SJCRH30 (cell line): ENCODE measurements around the gene KTN1. TPM values are rescaled to one million over a fixed set of nuclear protein-coding genes. Genes with fewer than 3 reads are reported as not detected.

Experiments used
- DNase-seq, 2 experiments: peaks; one replicate each; pipeline ENCODE4 v3.0.0-alpha.2; 2015 to 2020
- H3K27ac ChIP-seq: fragments of 250-450 bp; sonication (Bioruptor Pico); 2 replicates; pipeline ENCODE4 v1.5.1; 2020; ENCODE audit warnings: mild to moderate bottlenecking, moderate library complexity
- H3K27me3 ChIP-seq: fragments of 250-450 bp; sonication (Bioruptor Pico); 2 replicates; pipeline ENCODE4 v1.5.1; 2020; ENCODE audit warnings: mild to moderate bottlenecking, moderate library complexity
- H3K36me3 ChIP-seq: fragments of 250-450 bp; sonication (Bioruptor Pico); 2 replicates; pipeline ENCODE4 v1.5.1; 2020; ENCODE audit warnings: mild to moderate bottlenecking, moderate library complexity
- H3K4me1 ChIP-seq: fragments of 250-450 bp; sonication (Bioruptor Pico); 2 replicates; pipeline ENCODE4 v1.5.1; 2020; ENCODE audit warnings: mild to moderate bottlenecking, moderate library complexity
- H3K4me3 ChIP-seq: fragments of 250-450 bp; sonication (Bioruptor Pico); 2 replicates; pipeline ENCODE4 v1.5.1; 2020; ENCODE audit warnings: mild to moderate bottlenecking, moderate library complexity
- H3K9me3 ChIP-seq: fragments of 250-450 bp; sonication (Bioruptor Pico); replicated peaks from 2 replicates; pipeline ENCODE4 v1.5.1; 2020; ENCODE audit warnings: mild to moderate bottlenecking, moderate library complexity
- total RNA-seq: library from RNA; depleted of rRNA; stranded (reverse); fragments of >200 nt; shearing (Covaris generic); gene quantifications from 2 replicates; pipeline ENCODE4 v1.2.3, GENCODE V29; 2014

Gene KTN1
- total RNA-seq, 1 experiment from 2014 or later = 178 TPM

DNA sequence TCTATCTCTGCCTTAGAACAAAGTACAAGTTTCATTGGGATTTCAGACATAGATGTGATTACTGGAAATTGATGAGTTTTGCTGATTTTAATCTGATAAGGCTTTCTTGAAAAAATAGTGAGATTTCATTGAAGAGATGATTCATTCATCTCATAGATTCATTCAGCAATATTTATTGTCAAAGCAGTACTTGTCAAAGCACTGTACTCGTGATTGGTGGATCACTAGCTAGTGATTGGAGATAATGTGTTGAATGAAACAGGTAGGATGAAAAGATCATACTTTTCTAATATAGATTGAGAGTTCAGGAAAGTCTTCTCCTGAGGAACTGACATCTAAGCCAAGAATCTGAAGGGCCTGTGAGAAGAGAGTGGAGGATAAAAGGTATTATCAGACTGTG lies 71.0 kb downstream of the KTN1 start:
- no peak for DNase-seq

DNA sequence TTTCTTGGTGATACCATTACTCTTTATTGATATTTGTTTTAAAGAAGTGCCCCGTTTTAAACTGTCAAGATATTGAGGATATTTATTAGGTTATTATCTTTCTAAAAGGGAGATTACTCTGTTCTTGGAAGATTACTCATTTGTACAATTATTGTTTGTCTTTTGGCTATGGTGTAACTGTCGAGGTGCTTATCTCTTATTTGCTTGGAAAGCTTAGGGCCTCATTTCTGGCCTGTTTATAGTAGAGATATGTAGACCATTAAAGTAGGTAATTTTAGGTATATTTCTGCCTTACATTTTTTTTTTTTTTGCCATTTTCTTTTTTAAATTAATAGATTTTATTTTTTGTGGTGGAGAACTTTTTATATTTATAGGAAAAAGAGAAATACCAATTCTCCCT lies 74.2 kb downstream of the KTN1 start:
- no peaks in the 10 kb centered on the region for H3K9me3 ChIP-seq
- no peak overlapping the region for H3K4me3 ChIP-seq
- no peaks in the 10 kb centered on the region for H3K27me3 ChIP-seq
- no peak overlapping the region for H3K27ac ChIP-seq
- peaks cover 83% of the 10 kb centered on the region for H3K36me3 ChIP-seq
- DNase-seq = no peak
- H3K4me1 ChIP-seq = no peaks in the 10 kb centered on the region

More for the DNA sequence above, 71.0 kb downstream of the KTN1 start:
- Histone ChIP-seq H3K27ac (no peak overlapping the region), H3K4me1 (no peaks in the 10 kb centered on the region), H3K27me3 (no peaks in the 10 kb centered on the region), H3K9me3 (no peaks in the 10 kb centered on the region), H3K36me3 (peaks cover 71% of the 10 kb centered on the region), H3K4me3 (no peak overlapping the region)

DNA sequence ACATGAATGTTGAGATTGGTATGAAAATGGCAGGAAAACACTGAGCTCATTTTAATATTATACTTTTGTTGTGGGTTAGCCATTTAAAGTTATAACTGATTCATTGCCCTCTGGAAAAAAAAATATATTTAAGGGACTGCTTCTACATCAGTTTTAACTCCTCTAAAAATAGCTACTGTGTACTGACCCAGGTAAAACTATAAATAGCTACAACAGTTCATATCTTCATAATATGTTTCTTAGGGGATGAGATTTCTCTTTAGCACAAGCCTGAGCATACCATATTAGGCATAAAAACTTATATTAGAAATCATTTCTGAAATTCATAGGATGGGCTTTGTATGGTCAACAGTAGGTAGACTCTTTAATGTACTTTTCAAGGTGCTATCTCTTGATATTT lies 81.0 kb downstream of the KTN1 start:
- Histone ChIP-seq H3K4me3 (no peak overlapping the region), H3K27ac (no peak overlapping the region), H3K9me3 (no peaks in the 10 kb centered on the region), H3K4me1 (no peaks in the 10 kb centered on the region; the same call in 1 of the 2 replicates), H3K27me3 (no peaks in the 10 kb centered on the region), H3K36me3 (peaks cover 59% of the 10 kb centered on the region)
- no peak for DNase-seq

DNA sequence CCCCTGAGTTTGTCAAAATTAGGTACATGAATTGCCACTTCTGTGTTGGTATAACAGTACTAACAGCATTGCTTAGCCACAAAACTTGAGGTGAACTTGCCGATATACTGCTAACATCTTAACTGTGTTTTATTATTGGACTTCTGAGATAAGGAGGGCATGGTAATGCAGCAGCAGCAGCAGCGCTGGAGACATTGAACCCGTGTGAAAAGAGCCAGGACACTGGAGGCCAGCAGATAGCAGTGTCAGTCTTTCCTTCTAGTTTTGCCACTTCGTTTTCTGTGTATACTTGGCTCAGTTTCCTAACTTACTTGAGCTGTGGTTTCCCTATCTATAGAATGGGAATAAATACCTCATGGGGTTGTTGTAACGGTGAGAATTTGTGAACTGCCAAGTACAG lies 82.7 kb downstream of the KTN1 start:
- H3K27me3 ChIP-seq = no peaks in the 10 kb centered on the region
- peaks cover 46% of the 10 kb centered on the region for H3K36me3 ChIP-seq
- H3K4me1 ChIP-seq = no peaks in the 10 kb centered on the region; the same call in 1 of the 2 replicates
- no peak overlapping the region for H3K27ac ChIP-seq
- H3K4me3 ChIP-seq = no peak overlapping the region
- no peak for DNase-seq
- H3K9me3 ChIP-seq = no peaks in the 10 kb centered on the region

DNA sequence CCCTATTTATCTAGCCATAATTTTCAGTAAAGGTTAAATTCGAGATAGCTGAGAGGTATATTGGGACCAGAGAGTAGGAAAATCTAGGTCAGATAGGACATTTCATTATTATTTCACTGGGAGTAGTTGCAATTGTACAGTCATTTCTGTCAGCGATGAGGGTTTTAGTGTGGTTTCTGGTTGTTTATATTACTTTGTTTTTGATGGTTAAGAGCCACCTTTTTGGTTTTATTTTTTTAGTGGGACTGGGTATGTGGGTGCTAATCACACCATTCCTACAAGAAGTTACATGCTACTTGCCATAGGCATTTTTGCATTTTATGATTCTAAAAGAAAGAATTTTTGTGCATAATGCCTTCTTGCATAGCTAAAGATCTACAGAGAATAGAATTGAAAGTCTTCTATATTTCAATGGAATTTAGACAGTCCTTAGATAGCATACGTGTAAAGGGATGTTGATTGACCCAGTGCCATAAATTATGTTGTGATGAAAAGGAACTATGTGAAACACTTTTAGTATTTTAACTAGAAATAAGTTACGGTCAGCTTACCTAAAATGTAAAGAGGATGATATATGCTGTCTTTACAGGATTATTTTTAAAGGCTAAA lies 85.2 kb downstream of the KTN1 start:
- Histone ChIP-seq H3K9me3 (no peaks in the 10 kb centered on the region), H3K27me3 (no peaks in the 10 kb centered on the region), H3K36me3 (peaks cover 42% of the 10 kb centered on the region), H3K27ac (no peak overlapping the region), H3K4me1 (no peaks in the 10 kb centered on the region; the same call in 1 of the 2 replicates), H3K4me3 (no peak overlapping the region)
- no peak for DNase-seq

DNA sequence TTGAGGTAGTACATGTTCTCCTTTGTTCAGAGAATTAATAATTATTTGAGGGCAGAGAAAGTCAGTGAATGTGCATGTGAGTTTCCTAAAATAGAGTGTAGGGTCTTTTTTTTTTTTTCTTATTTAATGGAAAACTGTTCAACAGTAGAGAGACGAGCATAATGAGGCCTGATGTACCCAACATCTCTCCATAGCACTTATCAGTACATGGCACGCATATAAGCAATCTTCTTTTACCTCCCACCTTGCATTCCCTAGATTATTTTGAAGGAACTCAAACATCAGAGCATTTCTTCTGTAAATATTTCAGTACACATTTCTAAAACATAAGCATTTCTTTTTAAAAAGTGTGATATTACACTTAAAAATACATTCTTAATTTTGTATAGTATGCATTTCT lies 87.8 kb downstream of the KTN1 start:
- Histone ChIP-seq H3K36me3 (peaks cover 46% of the 10 kb centered on the region), H3K27ac (no peak overlapping the region)

DNA sequence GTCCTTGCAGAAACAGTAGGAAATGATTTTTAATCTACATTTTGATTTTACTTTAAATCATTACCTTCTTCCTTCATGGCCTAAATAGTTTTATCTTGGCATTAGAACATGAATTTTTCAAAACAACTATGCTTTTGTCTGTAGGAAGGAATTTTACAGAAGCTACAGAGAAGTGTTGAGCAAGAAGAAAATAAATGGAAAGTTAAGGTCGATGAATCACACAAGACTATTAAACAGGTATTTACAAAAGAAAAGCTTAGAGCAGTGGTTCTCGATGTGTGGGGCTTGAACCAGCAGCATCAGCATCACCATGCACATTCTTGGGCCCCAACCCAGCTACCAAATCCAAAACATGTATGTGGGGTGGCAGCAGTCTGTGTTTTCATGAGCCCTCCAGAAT lies 91.6 kb downstream of the KTN1 start:
- Histone ChIP-seq H3K4me1 (no peaks in the 10 kb centered on the region), H3K27ac (no peak overlapping the region), H3K4me3 (no peak overlapping the region), H3K36me3 (peaks cover 72% of the 10 kb centered on the region), H3K9me3 (no peaks in the 10 kb centered on the region), H3K27me3 (no peaks in the 10 kb centered on the region)
- DNase-seq = no peak

More for the DNA sequence above, 87.8 kb downstream of the KTN1 start:
- no peaks in the 10 kb centered on the region; the same call in 1 of the 2 replicates for H3K4me1 ChIP-seq
- DNase-seq = no peak
- H3K4me3 ChIP-seq = no peak overlapping the region
- no peaks in the 10 kb centered on the region for H3K27me3 ChIP-seq
- H3K9me3 ChIP-seq = no peaks in the 10 kb centered on the region

DNA sequence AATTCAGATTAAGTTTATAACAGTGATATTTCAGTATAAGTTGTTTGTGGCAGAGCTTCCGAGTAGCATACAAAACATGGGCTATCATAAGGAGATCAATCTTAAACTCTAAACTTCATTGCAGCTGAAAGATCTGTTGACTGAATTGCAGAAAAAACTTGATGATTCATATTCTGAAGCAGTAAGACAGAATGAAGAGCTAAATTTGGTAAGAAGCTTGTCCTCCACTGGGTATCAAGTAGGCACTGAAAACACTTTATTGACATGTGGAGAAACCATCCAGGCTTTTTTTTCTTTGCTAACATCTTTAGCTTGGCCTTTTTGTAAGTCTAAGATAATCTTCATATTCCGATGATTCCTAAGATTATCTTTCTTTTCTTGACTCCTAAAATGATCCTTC lies 93.0 kb downstream of the KTN1 start:
- Histone ChIP-seq H3K36me3 (peaks cover 77% of the 10 kb centered on the region), H3K27me3 (no peaks in the 10 kb centered on the region), H3K4me1 (no peaks in the 10 kb centered on the region), H3K27ac (no peak overlapping the region), H3K9me3 (no peaks in the 10 kb centered on the region), H3K4me3 (no peak overlapping the region)
- DNase-seq = no peak

DNA sequence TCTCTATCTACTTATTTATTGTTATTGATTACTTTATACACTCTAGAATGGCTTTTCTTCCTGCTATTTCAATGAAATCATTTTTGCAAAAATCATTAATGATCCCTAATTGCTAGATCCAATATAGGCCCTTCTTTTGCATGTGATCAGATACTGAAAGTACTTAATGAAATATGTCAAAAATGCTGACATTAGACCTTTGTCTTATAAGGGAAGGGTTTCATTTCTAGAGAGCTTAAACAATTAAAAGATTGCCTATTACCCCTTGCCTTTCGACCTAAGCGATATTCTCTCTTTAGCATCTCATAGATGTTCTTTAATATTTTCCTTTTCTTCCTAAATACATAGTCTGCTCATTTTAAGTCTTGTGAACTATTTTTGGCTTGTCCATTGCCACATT lies 101.1 kb downstream of the KTN1 start:
- H3K9me3 ChIP-seq = no peaks in the 10 kb centered on the region
- no peak overlapping the region for H3K27ac ChIP-seq
- no peak for DNase-seq

DNA sequence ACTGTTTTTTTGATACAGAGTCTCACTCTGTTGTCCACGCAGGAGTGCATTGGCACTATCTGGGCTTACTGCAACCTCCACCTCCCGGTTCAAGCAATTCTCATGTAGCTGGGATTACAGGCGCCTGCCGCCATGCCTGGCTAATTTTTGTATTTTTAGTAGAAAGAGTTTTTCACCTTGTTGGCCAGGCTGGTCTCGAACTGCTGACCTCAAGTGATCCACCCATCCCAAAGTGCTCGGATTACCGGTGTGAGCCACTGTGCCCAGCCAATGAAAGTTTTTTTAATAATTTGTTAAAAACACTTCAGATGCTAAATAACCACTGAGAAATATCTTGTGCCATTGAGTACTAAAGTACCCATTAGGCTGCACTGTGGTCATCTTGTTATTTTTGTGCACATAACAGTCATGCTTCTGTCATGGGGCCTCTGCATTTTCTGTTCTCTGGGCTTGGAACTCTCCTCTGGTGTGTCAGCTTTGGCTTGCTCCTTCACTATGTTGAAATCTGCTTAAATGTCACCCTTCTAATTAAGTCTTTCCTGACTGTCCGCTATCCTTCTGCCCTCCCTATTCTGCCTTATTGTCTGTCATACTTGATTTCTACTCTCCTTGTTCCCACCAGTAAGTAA lies 105.1 kb downstream of the KTN1 start:
- DNase-seq = no peak
- H3K36me3 ChIP-seq = peaks cover 70% of the 10 kb centered on the region
- no peak overlapping the region for H3K4me3 ChIP-seq
- no peak overlapping the region for H3K27ac ChIP-seq
- H3K9me3 ChIP-seq = no peaks in the 10 kb centered on the region
- H3K4me1 ChIP-seq = 0 out of 2 replicates have a peak, but pooled peaks cover 3% of the 10 kb centered on the region
- H3K27me3 ChIP-seq = no peaks in the 10 kb centered on the region

More for the DNA sequence above, 101.1 kb downstream of the KTN1 start:
- H3K4me1 ChIP-seq = no peaks in the 10 kb centered on the region
- H3K4me3 ChIP-seq = no peak overlapping the region
- H3K27me3 ChIP-seq = no peaks in the 10 kb centered on the region
- peaks cover 82% of the 10 kb centered on the region for H3K36me3 ChIP-seq

DNA sequence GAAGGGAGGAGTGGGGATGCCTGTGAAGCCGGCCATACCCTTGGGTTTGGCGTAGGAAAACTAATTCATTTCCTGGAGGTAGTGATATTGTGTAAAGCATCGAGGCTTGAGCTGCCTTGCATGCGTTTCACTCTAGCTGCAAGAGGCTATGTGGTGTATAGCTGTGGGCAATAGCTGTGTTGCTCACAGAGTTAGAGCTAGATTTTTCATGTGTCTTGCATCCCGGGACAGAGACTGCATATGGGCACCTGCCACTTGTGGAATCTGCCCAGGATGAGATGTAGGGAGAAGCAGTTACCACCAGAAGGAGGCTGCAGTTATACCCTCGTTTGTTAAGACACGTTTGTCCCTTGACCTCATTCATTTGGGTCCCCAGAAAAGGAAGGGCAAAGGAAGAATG lies 106.7 kb downstream of the KTN1 start:
- H3K36me3 ChIP-seq = peaks cover 55% of the 10 kb centered on the region
- H3K4me1 ChIP-seq = 0 out of 2 replicates have a peak, but pooled peaks cover 3% of the 10 kb centered on the region
- no peak overlapping the region for H3K4me3 ChIP-seq

DNA sequence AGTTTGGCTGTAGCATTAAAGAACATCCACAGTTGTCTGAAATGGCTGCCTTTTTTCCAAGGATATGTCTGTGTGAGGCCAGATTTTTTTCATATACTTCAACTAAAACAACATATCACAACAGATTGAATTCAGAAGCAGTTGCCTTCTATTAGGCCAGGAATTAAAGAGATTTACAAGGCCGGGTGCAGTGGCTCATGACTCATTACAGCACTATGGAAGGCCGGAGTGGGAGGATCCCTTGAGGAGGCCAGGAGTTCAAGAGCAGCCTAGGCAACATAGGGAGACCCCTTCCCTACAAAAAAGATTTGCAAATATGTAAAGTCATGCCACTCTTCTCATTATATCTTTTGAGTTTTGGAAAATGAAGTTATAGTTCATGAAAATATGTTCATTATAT lies 108.6 kb downstream of the KTN1 start:
- H3K27me3 ChIP-seq = no peaks in the 10 kb centered on the region
- peaks cover 38% of the 10 kb centered on the region for H3K36me3 ChIP-seq
- DNase-seq = no peak
- no peaks in the 10 kb centered on the region for H3K9me3 ChIP-seq
- H3K4me3 ChIP-seq = no peak overlapping the region
- H3K4me1 ChIP-seq = 0 out of 2 replicates have a peak, but pooled peaks cover 3% of the 10 kb centered on the region
- H3K27ac ChIP-seq = no peak overlapping the region

More for the DNA sequence above, 106.7 kb downstream of the KTN1 start:
- H3K9me3 ChIP-seq = no peaks in the 10 kb centered on the region
- H3K27ac ChIP-seq = no peak overlapping the region
- DNase-seq = no peak
- H3K27me3 ChIP-seq = no peaks in the 10 kb centered on the region

DNA sequence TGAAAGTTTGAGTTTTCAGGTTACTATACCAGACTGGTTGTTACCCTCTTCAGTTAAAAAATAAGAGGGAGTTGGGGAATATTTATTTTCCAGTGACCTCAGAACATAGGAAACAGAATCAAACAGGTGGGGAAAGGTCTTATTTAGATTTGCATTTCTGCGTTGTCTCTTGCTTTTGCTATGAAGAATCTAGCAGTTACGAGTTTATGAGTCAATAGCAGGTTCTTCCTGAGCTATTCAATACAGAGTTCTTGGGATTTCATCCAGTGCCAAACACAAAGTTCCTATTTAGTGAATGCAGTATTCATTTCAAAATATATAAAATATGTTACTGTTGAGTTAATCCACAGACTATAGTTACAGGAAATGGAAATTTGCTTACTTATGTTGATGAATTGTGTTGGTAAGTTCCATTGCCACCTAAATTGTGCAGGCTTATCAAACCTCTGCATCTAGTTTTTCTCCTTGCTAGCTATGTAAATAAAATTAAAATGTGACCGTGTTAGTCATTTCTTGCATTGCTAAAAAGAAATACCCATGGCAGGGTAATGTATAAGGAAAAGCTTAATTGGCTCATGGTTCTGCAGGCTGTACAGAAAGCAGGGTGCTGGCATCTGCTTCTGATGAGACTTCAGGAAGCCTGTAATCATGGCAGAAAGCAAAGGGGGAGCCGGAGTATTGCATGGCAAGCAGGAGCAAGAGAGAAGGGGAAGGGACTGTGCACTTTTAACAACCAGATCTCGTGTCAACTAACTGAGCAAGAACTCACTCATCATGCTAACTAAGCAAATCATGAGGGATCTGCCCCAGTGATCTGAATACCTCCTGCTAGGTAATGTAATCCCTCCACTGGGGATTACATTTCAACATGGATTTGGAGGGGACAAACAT lies 110.2 kb downstream of the KTN1 start:
- 0 out of 2 replicates have a peak, but pooled peaks cover 3% of the 10 kb centered on the region for H3K4me1 ChIP-seq

DNA sequence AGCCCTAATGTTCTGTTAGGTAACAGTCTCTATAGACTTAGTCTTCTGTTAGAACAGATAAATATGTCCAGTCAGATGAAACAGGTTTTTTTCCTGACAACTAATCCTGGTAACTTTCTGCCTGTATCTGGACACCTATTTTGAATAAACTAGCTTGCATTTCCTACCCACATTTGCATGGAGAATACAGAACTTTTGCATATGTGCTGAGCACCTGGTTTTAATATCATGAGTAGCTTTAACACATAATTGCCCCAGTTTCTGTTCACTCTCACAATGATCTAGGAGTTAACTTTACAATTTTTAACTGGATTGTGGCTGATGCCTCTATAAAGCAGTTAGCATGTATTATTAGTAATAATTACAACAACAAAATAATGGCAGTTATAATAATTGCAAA lies 111.7 kb downstream of the KTN1 start:
- 0 out of 2 replicates have a peak, but pooled peaks cover 3% of the 10 kb centered on the region for H3K4me1 ChIP-seq
- no peak for DNase-seq
- no peak overlapping the region for H3K4me3 ChIP-seq
- peaks cover 11% of the 10 kb centered on the region; the same call in 1 of the 2 replicates for H3K36me3 ChIP-seq
- no peaks in the 10 kb centered on the region for H3K9me3 ChIP-seq
- no peaks in the 10 kb centered on the region for H3K27me3 ChIP-seq
- no peak overlapping the region for H3K27ac ChIP-seq

More for the DNA sequence above, 110.2 kb downstream of the KTN1 start:
- Histone ChIP-seq H3K4me3 (no peak overlapping the region), H3K27me3 (no peaks in the 10 kb centered on the region), H3K36me3 (peaks cover 24% of the 10 kb centered on the region), H3K9me3 (no peaks in the 10 kb centered on the region), H3K27ac (no peak overlapping the region)
- DNase-seq = no peak

DNA sequence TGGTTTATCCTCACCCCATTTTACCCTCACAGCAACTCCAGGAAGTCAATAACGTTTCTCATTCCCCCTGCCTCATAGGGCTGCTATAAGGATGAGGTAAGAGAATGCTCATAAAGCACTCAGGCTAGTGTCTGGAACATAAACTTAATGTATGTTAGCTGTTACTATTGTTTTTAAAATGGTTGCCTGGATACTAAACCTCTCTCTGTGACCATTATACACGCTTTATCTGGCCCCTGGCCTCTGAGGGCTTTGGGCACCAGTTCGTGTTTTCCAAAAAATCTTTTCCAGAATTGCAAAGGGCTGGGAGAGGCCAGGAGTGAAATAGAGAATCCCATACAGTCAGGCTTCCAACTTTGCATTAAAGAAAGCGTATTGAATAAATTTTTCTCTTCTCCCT lies 113.9 kb downstream of the KTN1 start:
- peaks cover 5% of the 10 kb centered on the region; the same call in 1 of the 2 replicates for H3K4me1 ChIP-seq
- 0 out of 2 replicates have a peak, but pooled peaks cover 4% of the 10 kb centered on the region for H3K36me3 ChIP-seq
- no peak overlapping the region for H3K27ac ChIP-seq
- H3K9me3 ChIP-seq = no peaks in the 10 kb centered on the region
- no peak for DNase-seq
- no peak overlapping the region for H3K4me3 ChIP-seq
- no peaks in the 10 kb centered on the region for H3K27me3 ChIP-seq
